ENCODE results near the gene TRPM2.
"Not testable (repeated sequence)": the region's sequence is repeated elsewhere in the genome, so short reads cannot be mapped to it uniquely, and the experiment has no call there.

TRPM2 gene

GRCh38 chr21:44397431-44398031 is 44.1 kb downstream of the TRPM2 start:
- no peak for DNase-seq (ENCODE audit: low read depth in 2 of 2)

DNA sequence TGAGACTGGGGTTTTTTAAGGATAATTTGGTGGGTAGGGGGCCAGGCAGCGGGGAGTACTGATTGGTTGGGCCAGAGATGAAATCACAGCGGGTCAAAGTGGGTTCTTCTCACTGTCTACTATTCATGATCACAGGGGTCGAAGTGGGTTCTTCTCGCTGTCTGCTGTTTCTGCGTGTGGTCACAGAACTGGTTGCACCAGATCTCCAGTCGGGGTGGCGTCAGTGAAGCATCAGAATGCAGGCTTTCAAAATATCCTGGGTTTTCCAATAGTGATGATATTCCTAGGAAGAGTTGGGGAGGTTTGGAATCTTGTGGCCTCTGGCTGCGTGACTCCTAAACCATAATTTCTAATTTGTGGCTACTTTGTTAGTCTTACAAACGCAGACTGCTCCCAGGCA is 45.1 kb downstream of the TRPM2 start:
- no peak for DNase-seq (ENCODE audit: low read depth in 2 of 2)

DNA sequence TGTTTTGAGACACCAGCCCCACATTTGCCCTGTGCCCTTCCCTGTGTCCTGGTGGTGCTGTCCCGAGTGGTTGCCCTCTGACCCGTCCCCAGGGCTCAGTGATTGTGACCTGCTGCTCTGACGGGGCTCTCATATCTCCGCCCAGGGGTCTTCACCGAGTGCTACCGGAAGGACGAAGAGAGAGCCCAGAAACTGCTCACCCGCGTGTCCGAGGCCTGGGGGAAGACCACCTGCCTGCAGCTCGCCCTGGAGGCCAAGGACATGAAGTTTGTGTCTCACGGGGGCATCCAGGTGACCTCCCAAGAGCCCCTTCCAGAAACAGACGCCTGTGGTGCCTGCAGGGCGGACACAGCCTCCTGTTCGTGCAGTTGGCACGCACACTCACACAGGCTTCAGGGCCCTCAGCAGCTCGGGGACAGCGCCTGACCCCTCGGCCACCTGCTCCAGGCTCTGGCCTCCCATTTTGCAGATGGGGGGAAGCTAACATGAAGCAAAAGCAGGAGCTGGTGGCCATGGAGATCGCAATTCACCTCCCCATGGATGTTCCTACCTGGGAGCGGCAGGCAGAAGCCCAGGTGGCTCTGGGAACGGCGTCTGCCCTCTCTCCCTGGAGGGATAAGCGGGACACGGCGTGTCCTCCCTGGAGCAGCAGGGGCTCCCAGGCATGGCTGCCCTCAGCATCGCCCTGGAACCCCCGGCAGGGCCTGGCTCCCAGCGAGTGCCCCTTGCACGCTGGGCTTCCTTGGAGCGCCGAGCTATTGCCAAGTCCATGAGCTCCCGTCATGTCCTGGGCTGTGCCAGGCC is 45.9 kb downstream of the TRPM2 start:
- no peak for DNase-seq (ENCODE audit: low read depth in 2 of 2)

DNA sequence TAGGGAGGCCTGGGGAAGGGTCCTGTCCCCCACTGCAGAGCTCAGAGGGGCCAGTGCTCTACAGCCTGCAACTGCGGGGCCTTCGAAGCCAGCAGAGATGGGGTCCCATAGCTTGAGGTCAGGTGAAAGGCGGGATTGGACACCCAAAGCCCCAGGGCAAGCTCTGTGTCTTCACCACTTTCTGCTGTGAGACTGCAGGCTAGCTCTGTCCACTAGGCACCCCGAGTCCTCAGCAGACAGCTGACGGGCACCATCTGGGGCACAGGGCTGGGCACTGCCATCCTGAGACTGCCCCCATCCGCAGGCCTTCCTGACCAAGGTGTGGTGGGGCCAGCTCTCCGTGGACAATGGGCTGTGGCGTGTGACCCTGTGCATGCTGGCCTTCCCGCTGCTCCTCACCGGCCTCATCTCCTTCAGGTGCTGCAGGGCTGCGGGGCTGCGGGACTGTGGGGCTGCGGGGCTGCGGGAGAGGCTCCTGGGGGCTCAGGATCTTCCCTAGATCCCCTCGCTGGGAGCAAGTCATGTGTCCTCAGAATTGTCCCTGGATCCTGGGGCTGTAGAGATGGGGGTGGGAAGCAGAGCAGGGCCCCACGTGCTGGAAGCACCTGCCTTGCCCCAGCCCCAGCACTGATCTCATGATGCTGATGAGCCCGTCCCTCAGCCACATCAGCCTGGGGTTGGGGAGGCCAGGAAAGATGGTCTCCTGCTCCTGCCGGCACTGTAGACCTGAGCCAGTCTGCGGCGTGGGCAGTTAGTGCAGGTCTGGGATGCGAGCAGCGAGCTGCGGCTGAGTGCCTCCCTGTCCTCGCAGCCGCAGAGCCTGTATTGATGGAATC is 46.8 kb downstream of the TRPM2 start:
- no peak for DNase-seq (ENCODE audit: low read depth in 2 of 2)

DNA sequence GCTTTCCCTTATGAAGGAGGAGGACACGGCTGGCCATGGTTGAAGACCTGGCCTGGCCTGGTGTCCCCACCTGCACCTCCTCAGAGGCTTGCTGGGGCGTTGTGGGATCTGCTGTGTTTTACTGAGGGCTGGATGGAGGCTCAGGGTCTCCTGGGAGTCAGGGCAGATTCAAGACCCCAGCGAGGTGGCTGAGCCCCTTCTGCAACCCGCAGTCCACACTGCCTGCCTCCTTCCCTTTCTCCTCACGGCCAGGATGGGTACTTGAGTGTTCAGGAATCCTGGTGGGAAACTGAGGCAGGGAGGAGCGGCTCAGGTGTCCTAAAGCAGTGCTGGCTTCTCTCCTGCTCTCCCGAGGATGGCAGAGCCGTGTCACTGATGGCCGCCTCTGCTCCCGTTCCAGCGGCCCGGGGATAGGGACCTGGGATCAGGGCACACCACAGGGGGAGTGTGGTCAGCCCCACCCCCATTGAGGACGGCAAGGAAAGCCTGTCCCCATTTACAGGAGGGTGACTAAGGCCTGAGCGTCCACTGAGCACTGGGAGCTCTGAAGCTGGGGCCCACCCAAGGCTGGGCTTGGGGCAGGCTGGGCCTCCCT is 47.5 kb downstream of the TRPM2 start:
- DNase-seq (ENCODE audit: low read depth in 2 of 2): no peak

DNA sequence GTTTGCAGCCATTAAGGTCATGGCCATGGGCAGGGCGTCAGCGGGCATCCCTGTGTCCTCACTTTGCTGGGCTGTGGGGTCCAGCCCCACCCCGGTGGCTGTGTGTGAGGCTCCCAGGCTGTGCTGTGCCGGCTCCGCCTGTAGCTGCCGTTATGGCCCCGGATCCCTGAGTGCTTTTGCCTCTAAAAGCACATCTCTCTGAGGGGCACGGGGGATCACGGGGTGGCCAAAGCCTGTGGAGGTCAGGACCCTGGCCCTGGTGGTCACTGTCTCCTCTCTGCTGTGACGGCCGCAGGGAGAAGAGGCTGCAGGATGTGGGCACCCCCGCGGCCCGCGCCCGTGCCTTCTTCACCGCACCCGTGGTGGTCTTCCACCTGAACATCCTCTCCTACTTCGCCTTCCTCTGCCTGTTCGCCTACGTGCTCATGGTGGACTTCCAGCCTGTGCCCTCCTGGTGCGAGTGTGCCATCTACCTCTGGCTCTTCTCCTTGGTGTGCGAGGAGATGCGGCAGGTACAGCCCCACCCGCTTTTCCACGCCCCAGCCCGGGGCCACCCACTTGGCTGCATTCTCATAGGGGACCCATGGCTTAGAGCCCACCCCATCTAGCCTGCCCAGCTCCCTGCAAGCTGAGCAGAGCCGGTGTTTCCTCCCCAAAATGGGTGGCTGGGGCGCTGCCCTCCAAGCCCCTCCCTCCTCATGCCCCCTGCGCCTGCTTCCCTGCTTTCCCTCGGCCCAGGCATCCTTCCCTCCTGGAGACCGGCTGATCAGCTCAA is 48.2 kb downstream of the TRPM2 start:
- no peak for DNase-seq (ENCODE audit: low read depth in 2 of 2)

DNA sequence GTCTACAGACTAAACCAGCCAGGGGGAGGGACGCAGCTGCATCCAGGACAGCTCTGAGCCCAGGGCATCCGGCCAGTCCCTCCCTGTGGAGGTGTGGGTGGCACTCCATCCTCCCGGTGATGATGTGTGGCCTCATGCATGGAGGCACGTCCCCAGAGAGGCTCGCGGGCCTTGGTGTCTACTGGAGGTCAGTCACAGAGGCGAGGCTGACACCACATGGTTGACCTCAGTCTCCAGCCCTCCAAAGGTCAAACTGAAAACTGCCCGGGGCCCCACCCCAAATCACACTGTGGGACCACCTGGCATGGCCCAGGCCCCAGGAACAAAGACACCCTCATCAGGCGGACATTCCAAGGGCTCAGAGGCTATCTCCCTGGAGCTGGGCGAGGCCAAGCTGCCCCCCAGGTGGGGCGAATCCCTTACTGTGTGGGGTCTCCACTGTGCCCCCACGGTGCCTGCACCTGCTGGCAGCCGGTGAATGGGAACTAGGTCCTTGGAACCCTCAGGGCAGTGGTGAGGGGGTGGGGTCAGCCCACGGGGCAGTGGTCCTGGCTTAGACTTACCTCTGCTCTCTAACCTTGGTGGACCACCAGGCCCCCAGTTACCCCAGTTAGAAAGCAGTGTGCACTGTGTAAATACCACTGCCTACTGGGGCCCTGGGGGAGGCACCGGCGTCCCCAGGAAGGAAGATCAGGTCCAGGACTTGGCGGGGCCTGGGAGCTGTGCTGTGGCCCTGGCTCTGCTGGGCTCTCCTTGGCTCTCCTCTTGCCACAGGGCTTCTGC is 49.1 kb downstream of the TRPM2 start:
- no peak for DNase-seq (ENCODE audit: low read depth in 2 of 2)

GRCh38 chr21:44403106-44404020 is 49.9 kb downstream of the TRPM2 start:
- DNase-seq (ENCODE audit: low read depth in 2 of 2): no peak

DNA sequence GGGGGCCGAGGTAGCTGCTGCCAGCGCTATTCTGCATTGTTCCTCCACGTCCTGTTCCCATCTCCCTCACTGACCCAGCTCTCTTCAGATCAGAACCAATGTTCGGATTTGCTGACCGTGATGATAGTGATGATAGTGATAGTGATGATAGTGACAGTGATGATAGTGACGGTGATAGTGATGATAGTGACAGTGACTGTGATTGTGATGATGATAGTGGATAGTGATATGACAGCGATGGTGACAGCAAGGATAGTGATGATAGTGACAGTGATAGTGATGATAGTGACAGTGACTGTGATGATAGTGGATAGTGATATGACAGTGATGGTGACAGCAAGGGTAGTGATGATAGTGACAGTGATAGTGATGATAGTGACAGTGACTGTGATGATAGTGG is 51.1 kb downstream of the TRPM2 start:
- DNase-seq (ENCODE audit: low read depth in 2 of 2): not testable (repeated sequence)

DNA sequence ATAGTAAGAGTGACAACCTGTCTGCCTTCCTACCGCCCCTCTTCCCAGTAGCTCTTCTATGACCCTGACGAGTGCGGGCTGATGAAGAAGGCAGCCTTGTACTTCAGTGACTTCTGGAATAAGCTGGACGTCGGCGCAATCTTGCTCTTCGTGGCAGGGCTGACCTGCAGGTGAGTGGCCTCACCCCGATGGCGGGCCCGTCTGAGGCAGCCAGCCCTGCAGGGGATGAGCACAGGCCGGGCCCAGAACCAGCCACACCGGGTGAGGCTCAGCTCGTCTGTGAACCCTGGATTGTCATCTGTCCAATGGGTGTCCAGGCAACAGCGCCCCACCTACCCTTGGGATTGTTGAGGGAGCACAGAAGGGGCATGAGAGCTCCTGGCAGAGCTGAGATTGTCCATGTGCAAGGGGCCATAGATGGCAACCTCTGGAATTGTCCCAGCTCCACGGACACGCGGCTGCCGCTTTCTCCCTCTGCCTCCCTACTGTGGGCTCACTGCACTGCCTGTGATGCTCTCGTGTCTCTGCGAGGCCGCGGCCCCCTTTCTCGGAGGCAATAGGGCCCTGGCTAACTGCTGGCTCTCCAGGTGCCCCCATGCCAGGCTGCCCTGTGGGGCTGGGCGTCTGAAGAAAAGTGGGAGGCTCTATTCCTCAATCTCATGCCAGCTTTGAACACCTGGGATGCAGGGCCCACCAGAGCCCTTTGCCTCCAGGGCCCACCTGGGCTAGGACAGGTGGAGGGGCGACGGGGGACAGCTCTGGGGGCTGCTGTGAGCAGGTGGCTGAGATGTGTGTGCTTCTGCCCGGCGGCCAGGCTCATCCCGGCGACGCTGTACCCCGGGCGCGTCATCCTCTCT is 51.9 kb downstream of the TRPM2 start:
- no peak for DNase-seq (ENCODE audit: low read depth in 2 of 2)

GRCh38 chr21:44405948-44406872 is 52.8 kb downstream of the TRPM2 start:
- no peak for DNase-seq (ENCODE audit: low read depth in 2 of 2)

DNA sequence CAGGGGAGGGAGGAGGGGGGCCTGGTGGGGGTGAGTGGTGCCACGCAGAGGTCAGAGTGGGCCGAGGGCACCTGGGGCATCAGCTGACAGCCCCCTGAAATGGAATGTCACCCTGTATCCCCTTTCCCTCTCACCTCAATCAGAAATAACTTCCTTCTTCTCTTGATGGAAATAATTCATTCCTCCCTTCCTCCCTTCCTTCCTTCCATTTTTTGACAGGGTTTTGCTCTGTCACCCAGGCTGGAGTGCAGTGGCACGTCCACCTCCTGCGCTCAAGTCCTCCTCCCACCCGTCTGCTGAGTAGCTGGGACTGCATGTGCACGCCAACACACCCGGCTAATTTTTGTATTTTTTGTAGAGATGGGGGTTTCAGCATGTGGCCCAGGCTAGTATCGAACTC is 53.5 kb downstream of the TRPM2 start:
- no peak for DNase-seq (ENCODE audit: low read depth in 2 of 2)

DNA sequence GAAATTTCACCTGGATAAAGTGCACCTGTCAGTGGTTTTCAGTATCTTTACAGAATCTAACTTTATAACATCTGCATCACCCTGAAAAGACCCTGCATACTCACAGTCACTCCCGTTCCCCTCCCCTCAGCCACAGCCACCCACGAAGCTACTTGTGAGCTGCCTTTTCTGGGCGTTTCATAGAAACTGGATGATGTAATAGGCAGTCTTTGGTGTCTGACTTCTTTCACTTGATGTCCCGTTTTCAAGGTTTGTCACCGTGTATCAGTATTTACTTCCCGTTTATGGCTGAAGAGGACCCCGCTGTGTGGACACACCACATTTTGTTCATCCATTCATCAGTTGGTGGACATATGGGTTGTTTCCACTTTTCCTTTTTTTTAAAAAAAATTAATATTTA is 54.1 kb downstream of the TRPM2 start:
- DNase-seq (ENCODE audit: low read depth in 2 of 2): peak in 1 of 2 donors; percentile 22

GRCh38 chr21:44408226-44408625 is 54.8 kb downstream of the TRPM2 start:
- no peak for DNase-seq (ENCODE audit: low read depth in 2 of 2)

- DNase-seq (ENCODE audit: low read depth in 2 of 2): no peak
These were observed 60.3 kb downstream of the TRPM2 start for GRCh38 chr21:44413566-44414290.

- DNase-seq (ENCODE audit: low read depth in 2 of 2): no peak
These were observed 61.1 kb downstream of the TRPM2 start for GRCh38 chr21:44414291-44415072.
